ENCODE results near the gene CCDC152. TPM values are rescaled to one million over a fixed set of nuclear protein-coding genes. Genes with fewer than 3 reads are reported as not detected.

Gene CCDC152
- total RNA-seq, 2 donors from 2014 or later: 0.89 to 1.4 TPM

DNA sequence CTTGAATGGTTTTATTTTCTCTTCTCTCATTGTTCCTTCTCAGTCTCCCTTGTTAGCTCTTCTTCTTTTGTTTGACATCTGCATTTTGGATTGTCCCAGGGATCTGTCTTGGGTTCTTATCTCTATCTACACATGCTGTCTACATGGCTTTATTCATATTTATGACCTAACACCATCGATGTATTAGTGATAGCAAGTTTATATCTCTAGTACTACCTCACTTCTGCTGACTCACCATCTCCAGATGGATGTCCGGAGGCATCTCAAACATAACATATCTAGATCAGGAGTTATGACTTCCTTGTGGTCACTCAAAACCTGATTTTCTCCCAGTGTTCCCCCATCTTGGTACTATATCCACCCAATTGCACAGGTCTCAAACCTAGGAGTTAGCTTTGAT, 74.3 kb downstream of the CCDC152 start:
- no peaks in the 10 kb centered on the region for H3K36me3 ChIP-seq
- DNase-seq (ENCODE audit: low spot score): no peak
- no peaks in the 10 kb centered on the region for H3K9me3 ChIP-seq
- TF ChIP-seq, protein P1, sequence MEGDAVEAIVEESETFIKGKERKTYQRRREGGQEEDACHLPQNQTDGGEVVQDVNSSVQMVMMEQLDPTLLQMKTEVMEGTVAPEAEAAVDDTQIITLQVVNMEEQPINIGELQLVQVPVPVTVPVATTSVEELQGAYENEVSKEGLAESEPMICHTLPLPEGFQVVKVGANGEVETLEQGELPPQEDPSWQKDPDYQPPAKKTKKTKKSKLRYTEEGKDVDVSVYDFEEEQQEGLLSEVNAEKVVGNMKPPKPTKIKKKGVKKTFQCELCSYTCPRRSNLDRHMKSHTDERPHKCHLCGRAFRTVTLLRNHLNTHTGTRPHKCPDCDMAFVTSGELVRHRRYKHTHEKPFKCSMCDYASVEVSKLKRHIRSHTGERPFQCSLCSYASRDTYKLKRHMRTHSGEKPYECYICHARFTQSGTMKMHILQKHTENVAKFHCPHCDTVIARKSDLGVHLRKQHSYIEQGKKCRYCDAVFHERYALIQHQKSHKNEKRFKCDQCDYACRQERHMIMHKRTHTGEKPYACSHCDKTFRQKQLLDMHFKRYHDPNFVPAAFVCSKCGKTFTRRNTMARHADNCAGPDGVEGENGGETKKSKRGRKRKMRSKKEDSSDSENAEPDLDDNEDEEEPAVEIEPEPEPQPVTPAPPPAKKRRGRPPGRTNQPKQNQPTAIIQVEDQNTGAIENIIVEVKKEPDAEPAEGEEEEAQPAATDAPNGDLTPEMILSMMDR (IDR thresholded peaks at IDR 0.05): no peak
- H3K27ac ChIP-seq: no peak overlapping the region
- no peak overlapping the region for H3K4me3 ChIP-seq
- peaks cover 0 to 7% of the 10 kb centered on the region in 2 donors for H3K4me1 ChIP-seq
- H3K27me3 ChIP-seq: no peaks in the 10 kb centered on the region

DNA sequence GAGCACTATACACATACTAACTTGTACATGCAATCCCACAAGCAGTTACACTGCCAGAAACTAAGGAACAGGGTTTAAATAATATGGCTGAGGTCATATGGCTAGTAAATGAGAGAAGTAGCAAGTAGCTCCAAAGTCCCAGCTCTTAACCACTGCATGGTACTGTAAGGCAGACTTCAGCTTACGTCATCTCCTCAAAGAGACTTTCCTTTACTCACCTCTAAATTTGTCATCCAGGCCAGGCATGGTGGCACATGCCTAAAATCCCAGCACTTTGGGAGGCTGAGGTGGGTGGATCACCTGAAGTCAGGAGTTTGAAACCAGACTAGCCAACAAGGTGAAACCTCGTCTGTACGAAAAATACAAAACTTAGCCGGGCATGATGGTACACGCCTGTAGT, 75.4 kb downstream of the CCDC152 start:
- Histone ChIP-seq H3K4me1 (peaks cover 0 to 2% of the 10 kb centered on the region in 2 donors), H3K4me3 (no peak overlapping the region), H3K27me3 (no peaks in the 10 kb centered on the region), H3K27ac (no peak overlapping the region), H3K36me3 (no peaks in the 10 kb centered on the region), H3K9me3 (no peaks in the 10 kb centered on the region)
- DNase-seq (ENCODE audit: low spot score): no peak
- TF ChIP-seq, protein P1 (IDR thresholded peaks at IDR 0.05): no peak

GRCh38 chr5:42836070-42836769, 79.6 kb downstream of the CCDC152 start:
- Histone ChIP-seq H3K27ac (no peak overlapping the region), H3K27me3 (no peaks in the 10 kb centered on the region), H3K4me1 (peaks cover 0 to 16% of the 10 kb centered on the region in 2 donors), H3K9me3 (no peaks in the 10 kb centered on the region), H3K36me3 (no peaks in the 10 kb centered on the region), H3K4me3 (no peak overlapping the region)
- DNase-seq (ENCODE audit: low spot score): no peak
- TF ChIP-seq, protein P1 (IDR thresholded peaks at IDR 0.05): no peak

DNA sequence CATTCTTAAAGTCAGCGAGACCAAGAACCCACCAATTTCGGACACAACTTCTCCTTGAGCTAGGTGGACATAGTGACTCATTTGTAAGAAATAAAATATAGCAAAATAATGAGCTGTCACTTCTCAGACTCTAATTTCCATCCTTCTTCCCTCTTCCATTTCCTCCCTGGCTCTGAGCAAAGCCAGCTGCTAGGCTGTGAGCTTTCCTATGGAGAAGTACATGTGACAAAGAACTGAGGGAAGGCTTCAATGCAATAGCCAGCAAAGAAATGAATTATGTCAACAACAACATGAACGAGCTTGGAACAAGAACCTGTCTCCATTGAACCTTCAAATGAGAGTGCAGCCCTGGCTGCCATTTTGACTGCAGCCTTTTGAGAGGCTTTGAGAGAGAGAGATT, 81.0 kb downstream of the CCDC152 start:
- DNase-seq (ENCODE audit: low spot score): no peak
- no peak overlapping the region for H3K4me3 ChIP-seq
- H3K36me3 ChIP-seq: no peaks in the 10 kb centered on the region
- H3K4me1 ChIP-seq: peaks cover 0 to 21% of the 10 kb centered on the region in 2 donors
- no peaks in the 10 kb centered on the region for H3K9me3 ChIP-seq
- H3K27me3 ChIP-seq: no peaks in the 10 kb centered on the region
- no peak overlapping the region for H3K27ac ChIP-seq
- TF ChIP-seq, protein P1 (IDR thresholded peaks at IDR 0.05): no peak

DNA sequence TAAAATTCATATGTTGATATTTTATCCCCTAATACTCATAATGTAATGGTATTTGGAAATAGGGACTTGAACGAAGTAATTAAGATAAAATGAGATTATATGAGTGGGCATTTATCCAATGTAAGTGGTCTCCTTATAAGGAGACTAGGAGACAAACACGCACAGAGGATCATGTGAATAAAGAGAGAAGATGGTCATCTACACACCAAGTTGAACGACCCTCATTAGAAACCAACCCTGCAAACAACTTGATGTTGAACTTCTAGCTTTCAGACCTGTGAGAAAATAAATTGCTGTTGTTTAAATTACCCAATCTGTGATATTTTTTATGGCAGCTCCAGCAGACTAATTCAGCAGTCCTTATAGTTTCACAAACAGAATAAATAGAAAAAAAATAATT, 82.6 kb downstream of the CCDC152 start:
- H3K4me3 ChIP-seq: no peak overlapping the region
- no peaks in the 10 kb centered on the region for H3K27me3 ChIP-seq
- TF ChIP-seq, protein P1 (IDR thresholded peaks at IDR 0.05): no peak
- no peak overlapping the region for H3K27ac ChIP-seq
- no peak for DNase-seq (ENCODE audit: low spot score)
- peaks cover 0 to 34% of the 10 kb centered on the region in 2 donors for H3K4me1 ChIP-seq
- H3K36me3 ChIP-seq: no peaks in the 10 kb centered on the region
- H3K9me3 ChIP-seq: no peaks in the 10 kb centered on the region

GRCh38 chr5:42840269-42840668, 83.7 kb downstream of the CCDC152 start:
- no peaks in the 10 kb centered on the region for H3K27me3 ChIP-seq
- DNase-seq (ENCODE audit: low spot score): no peak
- H3K27ac ChIP-seq: peak overlapping the region; percentile 2 to 72
- no peaks in the 10 kb centered on the region for H3K36me3 ChIP-seq
- TF ChIP-seq, protein P1 (IDR thresholded peaks at IDR 0.05): no peak
- no peak overlapping the region for H3K4me3 ChIP-seq
- H3K4me1 ChIP-seq: peaks cover 0 to 34% of the 10 kb centered on the region in 2 donors
- no peaks in the 10 kb centered on the region for H3K9me3 ChIP-seq
